GM19455 (cell line): ENCODE measurements around the gene CLRN3.

Experiments
- ATAC-seq: cut with Tn5 transposase; IDR thresholded peaks from one replicate; pipeline ENCODE4 v1.9.1; 2021; ENCODE audit not compliant: unreplicated experiment

The CLRN3 gene

GRCh38 chr10:127919418-127920271 is 26.9 kb upstream of the CLRN3 start:
- no peak for ATAC-seq

GRCh38 chr10:127918572-127918971 is 25.8 kb upstream of the CLRN3 start:
- no peak for ATAC-seq

GRCh38 chr10:127916826-127917225 is 24.1 kb upstream of the CLRN3 start:
- no peak for ATAC-seq

GRCh38 chr10:127915324-127915723 is 22.6 kb upstream of the CLRN3 start:
- no peak for ATAC-seq

GRCh38 chr10:127913368-127913759 is 20.6 kb upstream of the CLRN3 start:
- ATAC-seq = no peak

- ATAC-seq = no peak
Observed at GRCh38 chr10:127912607-127913367, 20.0 kb upstream of the CLRN3 start.

- no peak for ATAC-seq
Observed at GRCh38 chr10:127911867-127912257, 19.1 kb upstream of the CLRN3 start.

- ATAC-seq = no peak
Observed at GRCh38 chr10:127911218-127911866, 18.6 kb upstream of the CLRN3 start.

GRCh38 chr10:127910464-127910770 is 17.7 kb upstream of the CLRN3 start:
- no peak for ATAC-seq

GRCh38 chr10:127909716-127910463 is 17.1 kb upstream of the CLRN3 start:
- no peak for ATAC-seq

GRCh38 chr10:127908959-127909267 is 16.2 kb upstream of the CLRN3 start:
- no peak for ATAC-seq

GRCh38 chr10:127908106-127908958 is 15.6 kb upstream of the CLRN3 start:
- no peak for ATAC-seq

GRCh38 chr10:127907411-127908105 is 14.8 kb upstream of the CLRN3 start:
- peak; percentile 8 for ATAC-seq

- peak; percentile 89 for ATAC-seq
Observed at GRCh38 chr10:127906548-127907377, 14.0 kb upstream of the CLRN3 start, which contains the start of gene PTPRE. TSS of gene PTPRE (plus strand) at chr10:127907103. CDS start at chr10:128040882, 133,779 bp downstream.

- no peak for ATAC-seq
Observed at GRCh38 chr10:127905848-127906261, 13.1 kb upstream of the CLRN3 start.

GRCh38 chr10:127905001-127905847 is 12.5 kb upstream of the CLRN3 start:
- ATAC-seq = no peak

- ATAC-seq = no peak
Observed at GRCh38 chr10:127904311-127905000, 11.7 kb upstream of the CLRN3 start.
